Stimulated activated CD8-positive, alpha-beta memory T cell treated with anti-CD3 and anti-CD28 coated beads, Interleukin-4, amount 100 ng/mL, for 4 hours (primary cell): ENCODE results near the gene EQTN.

Experiments
- DNase-seq, 2 donors: peaks; one replicate each; pipeline ENCODE4 v3.0.0-alpha.2; 2020; ENCODE audit warnings: low read depth in 2 of 2, low spot score in 1 of 2

The EQTN gene

GRCh38 chr9:27297050-27297449, at the start of gene EQTN:
TSS of gene EQTN (minus strand) at chr9:27297150. CDS start at chr9:27297055, 95 bp downstream.
- DNase-seq: no peak

- DNase-seq: no peak
Measured at GRCh38 chr9:27344776-27345175, 47.8 kb upstream of the EQTN start.

- DNase-seq: no peak
Measured at GRCh38 chr9:27341545-27342294, 44.8 kb upstream of the EQTN start.

- DNase-seq: no peak
Measured at GRCh38 chr9:27340961-27341511, 44.1 kb upstream of the EQTN start.

DNA sequence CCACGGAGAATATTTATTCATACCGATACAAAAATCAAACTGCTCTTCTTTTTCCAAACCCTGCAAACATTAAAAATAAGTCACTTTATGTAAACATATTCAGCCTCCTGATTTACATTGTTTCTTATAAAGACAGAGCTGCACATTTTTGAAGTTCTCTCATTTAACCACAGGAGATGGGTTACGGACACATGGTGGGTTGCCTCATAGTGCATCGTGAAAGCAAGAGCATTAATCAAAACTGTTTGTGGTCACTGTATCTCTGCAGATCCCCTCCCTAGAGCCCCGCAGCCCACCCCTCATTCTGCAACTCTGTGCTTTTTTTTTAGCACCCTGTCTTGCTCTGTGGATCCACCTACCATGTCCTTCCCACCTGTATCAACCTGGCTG, 43.3 kb upstream of the EQTN start:
- DNase-seq: no peak

DNA sequence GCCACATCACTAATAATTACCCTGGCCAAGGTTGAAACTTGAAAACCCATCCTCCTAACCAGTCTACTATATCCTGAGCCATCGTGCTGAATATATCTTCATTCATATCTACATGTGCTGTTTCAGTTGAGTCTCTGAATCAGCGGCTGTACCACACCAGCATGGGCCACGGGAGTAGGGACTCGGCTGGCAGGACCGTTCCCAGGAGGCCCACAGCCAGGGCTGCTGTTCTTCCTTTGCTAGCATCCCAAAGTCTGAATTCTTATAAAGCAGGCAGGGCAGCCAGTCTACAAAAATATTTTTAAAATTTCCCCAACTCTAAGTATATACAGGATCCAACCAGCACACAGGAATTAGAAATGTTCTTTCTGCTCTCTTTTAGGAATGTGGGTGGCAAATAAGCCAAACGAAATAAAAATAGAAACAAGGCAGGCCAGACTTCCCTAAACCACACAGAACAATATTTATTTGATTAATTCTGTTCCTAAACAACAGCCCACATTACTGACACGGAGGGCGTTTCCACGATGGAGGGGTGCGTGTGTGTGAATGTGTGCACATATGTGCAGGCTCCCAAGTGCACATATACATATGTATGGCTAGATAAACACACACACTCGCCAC, 42.8 kb upstream of the EQTN start:
- no peak for DNase-seq

- DNase-seq: no peak
Measured at GRCh38 chr9:27338527-27338903, 41.6 kb upstream of the EQTN start.

- no peak for DNase-seq
Measured at GRCh38 chr9:27337833-27338526, 41.0 kb upstream of the EQTN start.

GRCh38 chr9:27337236-27337635, 40.3 kb upstream of the EQTN start:
- DNase-seq: no peak

DNA sequence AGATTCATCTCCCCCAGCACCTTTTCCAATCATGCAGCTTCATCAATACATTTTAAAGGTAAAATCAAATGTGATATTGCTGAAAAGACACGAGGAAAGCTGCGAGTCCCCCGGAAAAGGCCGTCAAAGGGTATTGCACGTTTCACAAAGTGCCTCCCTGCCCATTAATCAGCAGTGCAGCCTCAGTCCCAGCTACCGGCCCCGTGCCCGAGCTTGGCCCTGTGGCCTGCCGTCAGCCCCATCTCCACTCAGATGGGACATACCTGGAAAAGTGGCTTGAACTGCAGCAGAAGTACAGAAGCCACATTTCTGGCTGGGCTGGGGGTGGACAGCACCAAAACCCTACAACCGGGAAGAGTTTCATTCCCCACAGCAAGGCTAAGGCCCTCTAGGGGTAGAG, 39.9 kb upstream of the EQTN start:
- no peak for DNase-seq

GRCh38 chr9:27336126-27336525, 39.2 kb upstream of the EQTN start:
- no peak for DNase-seq

- DNase-seq: no peak
Measured at GRCh38 chr9:27335075-27335474, 38.1 kb upstream of the EQTN start.

DNA sequence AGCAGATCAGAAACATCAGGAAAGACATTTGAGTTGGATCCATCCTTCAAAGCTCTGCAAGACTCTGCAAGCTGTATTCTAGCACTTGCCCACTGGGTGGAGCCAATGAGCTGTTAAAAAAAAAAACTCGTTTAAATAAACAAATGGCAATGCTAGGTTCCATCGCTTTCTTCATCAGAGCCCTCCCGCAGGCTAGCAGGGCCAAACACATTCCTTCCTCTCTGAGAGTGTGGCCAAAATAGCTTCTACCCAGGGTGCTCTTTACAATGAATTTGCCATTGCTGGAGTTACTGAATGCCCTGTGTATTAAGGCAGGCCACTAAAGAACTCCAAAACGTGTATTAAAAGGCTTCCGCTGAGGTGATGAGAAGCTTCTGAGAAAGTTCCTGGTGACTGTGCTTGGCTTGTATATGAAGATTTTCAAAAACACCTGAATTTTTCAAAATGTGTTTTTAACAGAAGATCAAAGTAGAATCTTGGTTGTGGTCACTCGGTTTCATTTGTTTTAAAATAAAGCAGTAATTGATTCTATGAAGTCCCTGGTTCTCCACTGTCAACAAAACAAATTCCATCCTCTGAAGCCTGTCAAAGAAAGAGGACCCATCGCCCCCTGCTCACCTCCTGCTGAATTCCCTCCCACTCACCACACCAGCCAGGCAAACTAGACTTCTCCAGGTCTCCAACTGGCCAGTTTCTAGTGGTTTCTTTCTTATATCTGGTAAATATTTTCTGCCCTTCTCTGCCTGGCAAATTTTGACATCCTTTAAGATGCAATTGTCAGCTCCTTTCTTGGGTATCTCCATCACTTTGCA, 36.5 kb upstream of the EQTN start:
- peak in 1 of 2 donors; percentile 15 for DNase-seq

DNA sequence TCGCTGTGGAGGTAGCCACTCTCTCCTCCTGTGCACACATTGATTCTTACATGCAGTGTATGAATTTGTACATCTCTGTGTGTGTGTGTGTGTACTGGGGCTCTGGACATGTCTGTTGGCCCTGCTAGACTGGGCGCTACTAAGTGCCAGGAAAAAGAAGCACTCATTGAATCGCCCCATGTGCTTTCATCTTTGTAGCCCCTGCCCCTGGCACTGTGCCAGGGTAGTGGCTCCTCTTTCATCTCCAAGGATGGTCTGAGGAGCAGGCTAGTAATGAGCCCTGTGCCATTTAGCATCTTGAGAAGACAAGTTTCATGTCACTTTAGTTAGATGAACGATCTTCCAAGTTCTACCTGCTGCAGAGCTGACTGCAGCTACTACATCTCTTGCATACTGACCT, 34.4 kb upstream of the EQTN start:
- no peak for DNase-seq

DNA sequence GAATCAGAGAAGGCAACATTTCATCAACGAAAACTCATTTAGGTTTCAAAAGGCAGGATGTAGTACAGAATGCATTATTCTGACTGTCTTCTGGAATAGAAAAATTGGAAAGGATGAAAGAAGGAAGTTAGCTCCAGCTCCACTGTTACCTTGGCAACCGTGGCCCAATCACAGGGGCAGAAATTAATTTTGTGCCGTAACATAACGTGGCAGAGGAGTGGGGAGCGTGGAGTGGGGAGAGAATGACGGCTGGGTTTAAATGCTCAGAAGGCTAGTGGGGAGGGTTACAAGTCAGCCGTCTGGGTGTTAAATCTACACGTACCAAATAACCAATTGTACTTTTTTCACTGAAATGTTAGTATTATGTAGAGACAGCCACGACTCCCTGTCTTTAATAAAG, 32.3 kb upstream of the EQTN start:
- no peak for DNase-seq

DNA sequence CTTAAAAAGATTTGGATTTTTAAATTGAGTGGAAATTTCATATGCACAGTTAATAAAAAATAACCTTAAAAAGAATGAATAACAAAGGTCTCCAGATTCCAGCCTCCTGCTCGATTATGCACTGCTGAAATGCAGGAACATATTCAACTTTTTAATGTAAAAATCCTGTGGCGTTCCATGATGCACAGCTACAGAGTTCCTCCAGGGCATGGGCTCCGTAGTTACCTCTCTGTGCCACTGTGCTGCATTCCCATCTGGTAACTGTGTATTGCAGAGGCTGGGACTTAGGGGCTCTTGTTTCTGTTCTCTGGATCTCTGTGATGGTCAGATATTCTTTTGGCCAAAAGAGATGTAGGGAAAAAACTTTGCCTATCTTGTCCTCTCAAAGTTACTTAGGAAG, 31.5 kb upstream of the EQTN start:
- DNase-seq: no peak

DNA sequence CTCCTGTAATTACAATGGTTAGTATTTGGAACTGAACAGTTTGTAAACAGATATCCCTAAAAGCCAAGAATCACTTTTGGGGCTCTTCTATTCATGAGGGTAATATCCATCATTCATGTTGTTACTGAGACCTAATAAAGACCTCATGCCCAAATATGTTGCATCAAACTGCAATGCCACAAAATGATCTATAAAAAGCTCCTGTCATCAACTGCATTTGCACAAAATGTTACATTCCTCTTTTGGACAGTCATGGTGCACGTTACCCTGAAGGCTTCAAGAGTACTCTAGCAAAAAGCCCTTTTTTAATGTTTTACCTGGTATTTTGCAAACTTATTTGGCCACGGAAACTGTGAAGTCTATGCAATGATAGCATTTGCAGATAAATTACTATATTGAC, 14.2 kb upstream of the EQTN start:
- no peak for DNase-seq

DNA sequence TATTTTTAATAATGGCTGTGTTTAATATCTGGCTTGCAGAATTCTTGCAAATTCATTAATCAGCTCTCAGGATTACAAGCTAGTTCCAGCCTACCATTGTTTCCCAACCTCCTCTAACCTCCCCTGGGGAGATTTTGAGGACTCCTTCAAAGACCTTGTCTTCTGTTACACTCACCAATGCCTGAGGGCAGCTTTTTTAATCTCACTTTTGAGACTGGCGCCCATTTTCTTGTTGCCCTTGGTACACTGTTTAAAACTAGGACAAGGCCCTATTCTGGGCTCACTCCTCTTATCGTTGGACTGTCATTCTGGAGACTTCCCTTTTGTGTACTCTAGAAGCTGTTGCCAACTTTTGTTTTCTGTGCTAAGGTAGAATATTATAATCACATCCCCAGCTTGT, 13.6 kb upstream of the EQTN start:
- no peak for DNase-seq

DNA sequence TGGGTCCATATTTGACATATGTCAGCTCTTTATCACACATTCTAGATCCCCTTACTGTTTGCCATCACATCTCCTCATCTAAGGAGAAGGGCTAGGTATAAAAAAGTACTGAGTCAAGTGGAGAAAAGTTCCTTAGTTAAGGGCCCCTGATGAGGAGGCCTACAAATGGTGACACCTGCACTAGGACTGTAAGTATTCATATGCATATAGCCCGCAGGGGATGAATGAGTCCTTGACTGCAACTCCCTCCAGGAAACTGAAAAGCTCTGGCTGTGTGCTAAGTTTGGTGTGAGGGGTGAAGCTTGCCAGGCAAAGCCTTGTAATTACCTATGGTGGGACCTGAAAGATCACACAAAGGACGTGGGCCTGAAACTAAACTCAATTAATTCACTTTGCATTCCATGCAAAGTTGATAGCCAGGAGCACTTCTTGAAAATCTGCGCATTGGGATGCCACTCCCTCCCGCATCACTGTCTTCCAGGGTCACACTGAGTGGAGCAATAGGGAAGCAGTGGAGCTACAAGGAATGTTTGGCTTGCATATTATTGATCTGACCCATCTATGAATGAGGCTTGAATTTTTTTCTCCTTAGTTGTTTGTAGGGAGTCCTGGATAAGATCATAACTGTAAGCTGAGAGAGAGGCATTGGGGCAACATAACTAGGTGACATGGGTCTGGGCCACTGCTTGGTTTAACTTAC, 11.9 kb upstream of the EQTN start:
- DNase-seq: no peak

GRCh38 chr9:27304521-27304920, 7.6 kb upstream of the EQTN start:
- DNase-seq: no peak

- DNase-seq: no peak
Measured at GRCh38 chr9:27303219-27303618, 6.3 kb upstream of the EQTN start.
